ENCODE measurements around the gene SCN1B.

The SCN1B gene

GRCh38 chr19:35040826-35041547 is 10.7 kb downstream of the SCN1B start:
- Histone ChIP-seq H3K4me3 (ENCODE audit: low read length in 2 of 2) (no peak overlapping the region), H3K4ac (ENCODE audit: low read length) (peak overlapping the region; percentile 89)
- WGBS, 2 donors (ENCODE audit: extremely low coverage in 2 of 2, insufficient read length in 2 of 2, insufficient replicate concordance in 1 of 2): no CpG with 5 or more reads among the region's 36 CpGs

DNA sequence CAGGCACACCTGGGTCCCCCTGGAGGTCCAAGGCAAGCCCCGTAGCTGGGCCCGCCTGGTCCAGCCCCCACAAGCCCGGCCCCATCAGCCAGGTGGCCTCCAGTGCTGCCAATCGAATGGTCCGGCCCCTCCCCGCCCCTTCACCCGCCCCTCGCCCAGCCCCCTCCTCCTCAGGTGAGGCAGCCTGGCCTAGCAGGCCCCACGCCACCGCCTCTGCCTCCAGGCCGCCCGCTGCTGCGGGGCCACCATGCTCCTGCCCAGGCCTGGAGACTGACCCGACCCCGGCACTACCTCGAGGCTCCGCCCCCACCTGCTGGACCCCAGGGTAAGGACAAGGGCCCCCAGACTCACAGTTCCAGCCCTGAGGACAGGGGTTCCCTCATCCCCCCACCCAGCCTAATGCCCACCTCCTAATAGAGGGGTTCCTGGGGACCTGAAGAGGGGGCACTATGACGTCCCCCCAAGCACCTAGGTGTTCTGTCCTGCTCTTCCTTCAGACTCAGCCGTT is 11.3 kb downstream of the SCN1B start, which contains the start of gene HPN:
TSS of gene HPN (plus strand) at position 174 of the 508 bp plus-strand sequence. CDS start 786 bp downstream, outside the sequence.
- Histone ChIP-seq H3K27me3 (ENCODE audit: control insufficient read depth in 3 of 3, insufficient read depth in 3 of 3, low read depth in 1 of 3, low read length in 3 of 3) (peaks cover 0 to 10% (median 0%) of the 10 kb centered on the region in 3 experiments), H2BK15ac (ENCODE audit: low read length) (peak within 1 kb of the TSS; percentile 91), H4K91ac (ENCODE audit: low read depth, low read length, poor library complexity) (peak within 1 kb of the TSS; percentile 38), H2BK12ac (ENCODE audit: low read length) (peak within 1 kb of the TSS; percentile 91), H3K36me3 (replicated peaks in 1 of 2; ENCODE audit: control insufficient read depth in 2 of 2, insufficient read depth in 2 of 2, low read length in 2 of 2) (no peaks in the 10 kb centered on the region), H3K4ac (ENCODE audit: low read length) (peak within 1 kb of the TSS; percentile 89), H3K4me2 (ENCODE audit: insufficient read depth, low read length, poor library complexity, severe bottlenecking) (peak within 1 kb of the TSS; percentile 48), H3K9me3 (replicated peaks in 1 of 2; ENCODE audit: control insufficient read depth in 2 of 2, insufficient read depth in 1 of 2, low read depth in 1 of 2, low read length in 2 of 2) (no peaks in the 10 kb centered on the region), H4K8ac (ENCODE audit: low read depth, low read length) (peak within 1 kb of the TSS; percentile 54), H3K9ac (ENCODE audit: low read depth, low read length, poor library complexity) (peak within 1 kb of the TSS; percentile 63), H2AFZ (ENCODE audit: low read length) (peak within 1 kb of the TSS; percentile 94), H3K27ac (replicated peaks; ENCODE audit: low read length) (no peak within 1 kb of the TSS), H3K18ac (ENCODE audit: low read length) (peak within 1 kb of the TSS; percentile 79), H3K14ac (ENCODE audit: low read length) (no peak within 1 kb of the TSS), H3K4me3 (ENCODE audit: low read length in 2 of 2) (no peak within 1 kb of the TSS), H2AK5ac (ENCODE audit: low read depth, low read length) (peak within 1 kb of the TSS; percentile 97), H2BK5ac (ENCODE audit: low read length) (peak within 1 kb of the TSS; percentile 5), H3K4me1 (ENCODE audit: control insufficient read depth in 2 of 2, insufficient read depth in 1 of 2, low read depth in 1 of 2, low read length in 2 of 2) (peaks cover 14 to 17% of the 10 kb centered on the region in 2 donors), H2BK120ac (ENCODE audit: low read depth, low read length) (peak within 1 kb of the TSS; percentile 77), H3K23ac (ENCODE audit: low read depth, low read length, poor library complexity) (peak within 1 kb of the TSS; percentile 90), H3K79me1 (ENCODE audit: low read depth, low read length) (peaks cover 2% of the 10 kb centered on the region)
- DNase-seq (ENCODE audit: low spot score): no peak
- WGBS, 2 donors (ENCODE audit: extremely low coverage in 2 of 2, insufficient read length in 2 of 2, insufficient replicate concordance in 1 of 2): no CpG with 5 or more reads among the region's 19 CpGs

More at GRCh38 chr19:35040826-35041547, 10.7 kb downstream of the SCN1B start:
- H3K23ac ChIP-seq (ENCODE audit: low read depth, low read length, poor library complexity): peak overlapping the region; percentile 90
- no peak for DNase-seq (ENCODE audit: low spot score)
- H3K9ac ChIP-seq (ENCODE audit: low read depth, low read length, poor library complexity): peak overlapping the region; percentile 63
- H4K91ac ChIP-seq (ENCODE audit: low read depth, low read length, poor library complexity): no peak overlapping the region
- H3K4me2 ChIP-seq (ENCODE audit: insufficient read depth, low read length, poor library complexity, severe bottlenecking): peak overlapping the region; percentile 48
- peak overlapping the region; percentile 73 for H3K18ac ChIP-seq (ENCODE audit: low read length)
- peak overlapping the region; percentile 5 for H2BK5ac ChIP-seq (ENCODE audit: low read length)
- H3K79me1 ChIP-seq (ENCODE audit: low read depth, low read length): peaks cover 2% of the 10 kb centered on the region
- peaks cover 0 to 10% (median 0%) of the 10 kb centered on the region in 3 experiments for H3K27me3 ChIP-seq (ENCODE audit: control insufficient read depth in 3 of 3, insufficient read depth in 3 of 3, low read depth in 1 of 3, low read length in 3 of 3)
- H3K27ac ChIP-seq (replicated peaks; ENCODE audit: low read length): no peak overlapping the region
- peak overlapping the region; percentile 86 for H2BK15ac ChIP-seq (ENCODE audit: low read length)
- H4K8ac ChIP-seq (ENCODE audit: low read depth, low read length): peak overlapping the region; percentile 54
- H2BK120ac ChIP-seq (ENCODE audit: low read depth, low read length): peak overlapping the region; percentile 77
- no peaks in the 10 kb centered on the region for H3K9me3 ChIP-seq (replicated peaks in 1 of 2; ENCODE audit: control insufficient read depth in 2 of 2, insufficient read depth in 1 of 2, low read depth in 1 of 2, low read length in 2 of 2)
- peak overlapping the region; percentile 86 for H2BK12ac ChIP-seq (ENCODE audit: low read length)
- no peak overlapping the region for H3K14ac ChIP-seq (ENCODE audit: low read length)
- H3K36me3 ChIP-seq (replicated peaks in 1 of 2; ENCODE audit: control insufficient read depth in 2 of 2, insufficient read depth in 2 of 2, low read length in 2 of 2): no peaks in the 10 kb centered on the region
- peak overlapping the region; percentile 97 for H2AK5ac ChIP-seq (ENCODE audit: low read depth, low read length)
- peak overlapping the region; percentile 94 for H2AFZ ChIP-seq (ENCODE audit: low read length)
- peaks cover 14 to 17% of the 10 kb centered on the region in 2 donors for H3K4me1 ChIP-seq (ENCODE audit: control insufficient read depth in 2 of 2, insufficient read depth in 1 of 2, low read depth in 1 of 2, low read length in 2 of 2)

DNA sequence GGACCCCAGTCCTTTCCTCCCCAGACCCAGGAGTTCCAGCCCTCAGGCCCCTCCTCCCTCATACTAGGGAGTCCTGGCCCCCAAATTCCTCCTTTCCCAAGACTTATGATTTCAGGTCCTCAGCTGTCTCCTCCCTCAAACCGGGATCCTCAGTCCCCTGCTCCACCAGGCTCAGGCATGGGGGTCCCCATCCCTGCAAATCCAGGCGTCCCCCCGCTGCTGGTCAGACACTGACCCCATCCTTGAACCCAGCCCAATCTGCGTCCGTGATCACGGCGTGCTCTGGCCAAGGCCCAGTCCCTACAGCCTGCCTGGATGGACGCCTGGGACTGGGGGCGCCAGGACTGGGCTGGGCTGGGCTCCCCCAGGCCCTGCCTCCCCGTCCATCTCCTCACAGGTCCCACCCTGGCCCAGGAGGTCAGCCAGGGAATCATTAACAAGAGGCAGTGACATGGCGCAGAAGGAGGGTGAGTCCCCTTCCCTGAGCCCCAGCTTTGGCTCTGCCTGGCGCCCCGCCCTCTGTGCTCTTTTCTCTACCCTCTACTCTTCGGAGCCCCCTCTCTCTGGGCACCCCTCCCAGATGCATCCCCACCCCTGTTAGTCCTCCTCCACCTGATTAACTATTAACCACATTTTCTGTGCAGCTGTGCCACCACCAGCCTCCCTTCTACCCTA is 11.9 kb downstream of the SCN1B start:
- Histone ChIP-seq H2BK12ac (ENCODE audit: low read length) (peak overlapping the region; percentile 91), H3K79me1 (ENCODE audit: low read depth, low read length) (peaks cover 2% of the 10 kb centered on the region), H3K14ac (ENCODE audit: low read length) (no peak overlapping the region), H3K36me3 (replicated peaks in 1 of 2; ENCODE audit: control insufficient read depth in 2 of 2, insufficient read depth in 2 of 2, low read length in 2 of 2) (no peaks in the 10 kb centered on the region), H2AFZ (ENCODE audit: low read length) (no peak overlapping the region), H4K8ac (ENCODE audit: low read depth, low read length) (no peak overlapping the region), H2AK5ac (ENCODE audit: low read depth, low read length) (peak overlapping the region; percentile 97), H3K27ac (replicated peaks; ENCODE audit: low read length) (no peak overlapping the region), H2BK15ac (ENCODE audit: low read length) (peak overlapping the region; percentile 91), H3K9ac (ENCODE audit: low read depth, low read length, poor library complexity) (no peak overlapping the region), H3K4me1 (ENCODE audit: control insufficient read depth in 2 of 2, insufficient read depth in 1 of 2, low read depth in 1 of 2, low read length in 2 of 2) (peaks cover 14 to 17% of the 10 kb centered on the region in 2 donors), H3K27me3 (ENCODE audit: control insufficient read depth in 3 of 3, insufficient read depth in 3 of 3, low read depth in 1 of 3, low read length in 3 of 3) (peaks cover 0 to 10% (median 0%) of the 10 kb centered on the region in 3 experiments), H3K23ac (ENCODE audit: low read depth, low read length, poor library complexity) (no peak overlapping the region), H3K18ac (ENCODE audit: low read length) (peak overlapping the region; percentile 79), H2BK120ac (ENCODE audit: low read depth, low read length) (no peak overlapping the region), H2BK5ac (ENCODE audit: low read length) (no peak overlapping the region), H3K9me3 (replicated peaks in 1 of 2; ENCODE audit: control insufficient read depth in 2 of 2, insufficient read depth in 1 of 2, low read depth in 1 of 2, low read length in 2 of 2) (no peaks in the 10 kb centered on the region), H4K91ac (ENCODE audit: low read depth, low read length, poor library complexity) (no peak overlapping the region), H3K4me3 (ENCODE audit: low read length in 2 of 2) (no peak overlapping the region), H3K4ac (ENCODE audit: low read length) (peak overlapping the region; percentile 29), H3K4me2 (ENCODE audit: insufficient read depth, low read length, poor library complexity, severe bottlenecking) (no peak overlapping the region)
- no CpG with 5 or more reads among the region's 14 CpGs for WGBS, 2 donors (ENCODE audit: extremely low coverage in 2 of 2, insufficient read length in 2 of 2, insufficient replicate concordance in 1 of 2)
- no peak for DNase-seq (ENCODE audit: low spot score)
